SIG-M5 treated with dmso at 0.1 percent for 504 hours (cell line): ENCODE results near the gene SUCLG1.
"Not testable (repeated sequence)": the region's sequence is repeated elsewhere in the genome, so short reads cannot be mapped to it uniquely, and the experiment has no call there.

Source experiments
- DNase-seq: peaks from one replicate; lab custom pipeline; 2025; ENCODE audit not compliant: unreplicated experiment; lab: John Stamatoyannopoulos, UW

Gene SUCLG1

DNA sequence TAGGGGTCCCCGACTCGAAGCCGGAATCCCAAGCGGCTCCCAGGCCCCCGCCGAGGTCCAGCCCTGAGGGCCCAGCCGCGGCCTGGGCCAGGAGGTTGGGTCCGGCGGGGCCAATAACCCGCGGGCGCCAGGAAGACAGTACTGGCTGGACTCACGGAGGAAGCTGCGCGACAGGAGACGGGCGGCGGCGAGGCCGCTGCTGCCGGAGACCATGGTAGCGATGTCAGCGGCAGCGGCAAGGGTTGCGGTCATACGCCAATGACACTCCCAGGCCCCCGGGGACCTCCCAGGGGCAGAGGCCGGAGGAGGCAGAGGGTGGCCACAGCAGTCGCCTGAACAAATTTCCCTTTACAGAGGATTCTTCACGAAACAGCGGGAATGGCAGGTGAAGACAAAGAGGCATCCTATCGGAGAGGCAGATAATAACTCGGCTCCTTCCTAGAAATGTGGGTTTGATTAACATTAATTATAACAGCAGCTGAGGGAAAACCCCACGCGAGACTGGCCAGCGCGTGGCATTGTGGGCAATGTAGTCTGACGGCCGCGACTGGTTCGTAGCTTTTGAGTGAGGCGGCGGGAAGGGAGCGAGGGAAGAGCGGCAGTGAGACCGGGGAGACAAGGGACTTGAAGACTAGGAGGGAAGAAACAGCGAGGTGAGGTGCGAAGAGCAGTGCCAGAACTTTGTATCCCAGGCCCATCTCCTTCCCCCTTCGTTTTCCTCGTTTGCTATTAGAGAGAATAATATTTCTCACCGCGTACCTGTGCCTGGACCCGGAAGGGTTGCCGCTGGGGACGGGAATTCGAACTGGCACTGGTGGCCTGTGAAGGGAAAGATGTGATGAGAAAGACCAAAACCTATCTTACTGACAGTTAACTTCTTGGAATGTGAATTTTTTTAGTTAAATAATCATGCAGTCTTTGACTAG, at the start of gene SUCLG1:
Gene SUCLG1 (minus strand): TSS at position 263 of the 926 bp plus-strand sequence. CDS start 11 bp downstream, at position 252.
- DNase-seq = peak; percentile 89

- DNase-seq = no peak
Measured at GRCh38 chr2:84498150-84498799, 39.2 kb upstream of the SUCLG1 start.

- DNase-seq = no peak
Measured at GRCh38 chr2:84497285-84497684, 38.2 kb upstream of the SUCLG1 start.

- no peak for DNase-seq
Measured at GRCh38 chr2:84496386-84496785, 37.3 kb upstream of the SUCLG1 start.

GRCh38 chr2:84495539-84496146, 36.6 kb upstream of the SUCLG1 start:
- peak; percentile 68 for DNase-seq

- no peak for DNase-seq
Measured at GRCh38 chr2:84494070-84494469, 35.0 kb upstream of the SUCLG1 start.

DNA sequence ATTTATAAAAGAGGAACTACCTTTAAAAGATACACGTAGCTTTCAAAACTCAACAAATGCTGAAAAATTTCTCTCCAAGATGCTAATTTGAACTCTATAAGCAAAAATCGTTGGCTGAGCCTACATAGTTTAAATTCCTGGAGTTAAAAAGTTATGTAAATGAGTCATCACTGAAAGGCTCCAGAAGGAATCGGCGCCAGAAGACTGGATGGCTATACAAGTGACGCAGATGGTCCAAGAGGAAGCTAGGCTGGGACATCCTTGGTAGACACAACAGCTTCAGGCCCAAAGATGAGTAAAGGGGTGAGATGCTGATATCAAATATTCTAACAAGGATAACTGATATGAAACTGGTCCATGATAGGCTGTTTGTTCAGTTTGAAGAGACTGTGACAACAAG, 34.4 kb upstream of the SUCLG1 start:
- no peak for DNase-seq

DNA sequence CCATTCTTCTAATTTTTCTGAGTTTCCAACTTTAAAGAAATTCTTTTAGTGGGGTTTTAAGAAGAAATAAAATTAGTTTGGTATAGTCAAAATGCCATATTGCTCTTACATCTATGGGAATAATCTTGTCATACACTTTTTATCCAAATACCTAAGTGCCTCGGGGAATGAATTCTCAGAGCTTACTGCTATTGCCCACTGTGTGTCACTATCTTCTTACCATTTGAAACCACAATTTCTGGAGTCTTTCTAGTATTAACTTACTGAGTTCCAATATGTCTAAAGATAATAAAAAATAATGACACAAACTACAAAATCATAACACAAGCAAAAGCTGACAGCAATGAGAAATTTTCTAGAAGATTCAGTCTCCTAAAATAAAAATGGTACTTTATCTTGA, 33.5 kb upstream of the SUCLG1 start:
- no peak for DNase-seq

GRCh38 chr2:84491741-84492140, 32.7 kb upstream of the SUCLG1 start:
- DNase-seq = no peak

DNA sequence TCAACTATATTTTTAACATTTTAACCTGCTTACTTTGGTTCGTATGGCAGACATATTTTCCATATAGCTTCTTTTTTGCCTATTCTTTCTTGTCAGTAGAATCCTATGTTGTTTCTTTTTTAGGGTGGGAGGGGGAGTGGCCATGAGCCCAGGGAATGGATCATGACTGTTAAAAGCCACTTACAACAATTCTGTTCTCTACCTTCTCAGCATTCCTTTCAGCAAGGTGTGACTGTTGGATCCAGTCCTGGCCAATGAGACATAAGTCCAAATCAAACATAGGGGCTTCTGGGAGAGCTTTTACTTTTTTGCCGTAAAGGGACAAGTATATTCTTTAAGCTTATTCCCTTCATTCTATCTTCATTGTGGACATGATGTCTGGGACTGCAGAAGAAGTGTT, 32.2 kb upstream of the SUCLG1 start:
- no peak for DNase-seq

DNA sequence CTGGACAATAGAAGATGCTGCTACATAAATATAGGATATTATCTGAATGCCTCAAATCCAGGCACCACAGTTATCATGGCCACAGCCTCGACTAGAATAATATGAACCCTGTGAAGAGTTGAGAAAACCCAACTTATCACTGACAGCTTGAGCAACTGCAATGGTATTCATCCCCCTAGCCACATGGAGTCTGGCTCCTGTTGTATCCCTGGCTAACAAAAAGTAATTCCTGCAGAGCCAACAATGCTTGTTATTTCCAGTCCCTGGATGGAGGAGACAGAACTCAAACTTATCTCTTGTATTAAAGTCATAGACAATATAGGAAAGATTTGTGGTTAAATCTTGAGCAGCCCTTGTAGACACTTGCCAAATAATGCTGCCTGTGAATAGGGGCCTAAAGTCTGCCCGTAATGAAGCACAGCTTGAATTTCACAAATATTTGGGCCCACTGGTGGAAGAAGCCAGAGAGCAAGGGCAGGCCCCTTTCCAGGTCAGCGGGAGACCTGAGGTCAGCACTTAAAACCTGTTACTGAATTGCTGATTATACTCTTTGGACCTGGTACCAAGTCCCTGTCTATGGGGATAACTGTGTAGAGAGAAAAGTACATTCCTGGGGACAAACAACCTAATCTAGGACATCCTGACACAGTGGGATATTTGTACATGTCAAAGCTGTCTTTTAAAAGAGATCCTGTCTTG, 28.4 kb upstream of the SUCLG1 start:
- DNase-seq = no peak

- no peak for DNase-seq
Measured at GRCh38 chr2:84486441-84487115, 27.5 kb upstream of the SUCLG1 start.

GRCh38 chr2:84483320-84483719, 24.2 kb upstream of the SUCLG1 start:
- no peak for DNase-seq

GRCh38 chr2:84482603-84483002, 23.5 kb upstream of the SUCLG1 start:
- DNase-seq = no peak

GRCh38 chr2:84481702-84482101, 22.6 kb upstream of the SUCLG1 start:
- DNase-seq = no peak

GRCh38 chr2:84478867-84479266, 19.8 kb upstream of the SUCLG1 start:
- no peak for DNase-seq

DNA sequence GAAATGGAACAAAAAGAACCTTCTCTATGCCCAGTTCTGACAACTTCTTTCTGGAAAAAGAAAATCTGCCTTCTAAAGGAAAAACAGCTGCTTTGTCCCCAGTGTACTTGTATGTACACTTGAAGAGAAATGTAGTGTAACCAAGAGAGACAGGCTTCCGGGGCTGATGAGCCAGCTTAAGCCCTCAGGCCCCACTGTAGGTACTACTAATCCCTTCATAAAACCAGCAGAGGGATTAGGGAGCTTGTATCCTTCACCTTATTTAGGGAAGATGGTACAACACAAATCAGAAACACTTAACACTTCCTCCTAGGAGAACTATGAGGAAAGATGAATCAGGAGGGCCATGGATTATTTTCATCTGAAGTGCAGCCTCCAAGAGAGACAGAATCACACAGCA, 18.8 kb upstream of the SUCLG1 start:
- DNase-seq = no peak

- DNase-seq = peak; percentile 67
Measured at GRCh38 chr2:84474176-84474575, 15.1 kb upstream of the SUCLG1 start.

GRCh38 chr2:84472856-84473565, 13.9 kb upstream of the SUCLG1 start:
- DNase-seq = no peak

DNA sequence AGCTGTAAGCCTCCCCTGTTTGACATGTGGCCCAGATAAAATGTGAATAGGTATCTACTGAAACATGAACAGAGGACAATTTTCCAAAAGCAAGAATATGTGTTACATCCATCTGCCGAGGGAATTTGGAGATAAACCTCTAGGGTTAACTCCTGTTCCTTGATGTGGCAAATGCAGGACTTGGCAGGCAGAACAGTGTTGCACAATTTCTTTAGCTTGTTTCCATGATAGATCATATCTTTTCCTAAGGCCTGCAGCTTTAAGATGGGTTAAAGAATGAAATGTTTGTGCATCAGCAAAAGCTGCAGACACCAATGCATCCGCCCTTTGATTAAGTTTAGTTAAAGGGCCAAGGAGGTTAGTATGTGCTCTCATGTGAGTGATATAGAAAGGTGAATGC, 13.3 kb upstream of the SUCLG1 start:
- not testable (repeated sequence) for DNase-seq
